Putamen (tissue), 1 donor: ENCODE results near the gene TRPC4.

Source experiments
- DNase-seq: peaks from one replicate; pipeline ENCODE4 v3.0.0-alpha.2; 2016; ENCODE audit warnings: low spot score

The TRPC4 gene

GRCh38 chr13:37716420-37717195 lies 153.0 kb downstream of the TRPC4 start:
- DNase-seq = no peak

- DNase-seq = no peak
These were observed 154.0 kb downstream of the TRPC4 start for GRCh38 chr13:37715606-37716015.

- DNase-seq = no peak
These were observed 160.3 kb downstream of the TRPC4 start for GRCh38 chr13:37709318-37709717.

GRCh38 chr13:37707739-37708500 lies 161.7 kb downstream of the TRPC4 start:
- no peak for DNase-seq

- no peak for DNase-seq
These were observed 163.5 kb downstream of the TRPC4 start for GRCh38 chr13:37706041-37706440.

- no peak for DNase-seq
These were observed 167.6 kb downstream of the TRPC4 start for GRCh38 chr13:37701972-37702371.

GRCh38 chr13:37701306-37701705 lies 168.3 kb downstream of the TRPC4 start:
- no peak for DNase-seq

- DNase-seq = no peak
These were observed 168.7 kb downstream of the TRPC4 start for GRCh38 chr13:37700887-37701286.

GRCh38 chr13:37695200-37695599 lies 174.4 kb downstream of the TRPC4 start:
- no peak for DNase-seq

- no peak for DNase-seq
These were observed 179.2 kb downstream of the TRPC4 start for GRCh38 chr13:37690361-37690760.

- peak; percentile 49 for DNase-seq
These were observed 183.1 kb downstream of the TRPC4 start for GRCh38 chr13:37686501-37686900.

- DNase-seq = no peak
These were observed 184.4 kb downstream of the TRPC4 start for GRCh38 chr13:37685206-37685605.

GRCh38 chr13:37682496-37682895 lies 187.1 kb downstream of the TRPC4 start:
- no peak for DNase-seq

- DNase-seq = no peak
These were observed 188.1 kb downstream of the TRPC4 start for GRCh38 chr13:37681281-37682032.

GRCh38 chr13:37680137-37680536 lies 189.4 kb downstream of the TRPC4 start:
- DNase-seq = no peak

GRCh38 chr13:37679043-37679442 lies 190.5 kb downstream of the TRPC4 start:
- DNase-seq = no peak

GRCh38 chr13:37669845-37670244 lies 199.7 kb downstream of the TRPC4 start:
- no peak for DNase-seq

- DNase-seq = no peak
These were observed 201.9 kb downstream of the TRPC4 start for GRCh38 chr13:37667702-37668101.

GRCh38 chr13:37666036-37666435 lies 203.5 kb downstream of the TRPC4 start:
- DNase-seq = no peak

- no peak for DNase-seq
These were observed 204.2 kb downstream of the TRPC4 start for GRCh38 chr13:37665420-37665819.

GRCh38 chr13:37663724-37664123 lies 205.8 kb downstream of the TRPC4 start:
- DNase-seq = no peak

- no peak for DNase-seq
These were observed 206.9 kb downstream of the TRPC4 start for GRCh38 chr13:37662624-37663023.

GRCh38 chr13:37657956-37658355 lies 211.6 kb downstream of the TRPC4 start:
- no peak for DNase-seq
